ENCODE measurements around the gene PAX5.
A peak's percentile ranks its signal among the peaks of the same experiment; 100 is the strongest.
"Not testable (repeated sequence)": the region's sequence is repeated elsewhere in the genome, so short reads cannot be mapped to it uniquely, and the experiment has no call there.

The PAX5 gene

DNA sequence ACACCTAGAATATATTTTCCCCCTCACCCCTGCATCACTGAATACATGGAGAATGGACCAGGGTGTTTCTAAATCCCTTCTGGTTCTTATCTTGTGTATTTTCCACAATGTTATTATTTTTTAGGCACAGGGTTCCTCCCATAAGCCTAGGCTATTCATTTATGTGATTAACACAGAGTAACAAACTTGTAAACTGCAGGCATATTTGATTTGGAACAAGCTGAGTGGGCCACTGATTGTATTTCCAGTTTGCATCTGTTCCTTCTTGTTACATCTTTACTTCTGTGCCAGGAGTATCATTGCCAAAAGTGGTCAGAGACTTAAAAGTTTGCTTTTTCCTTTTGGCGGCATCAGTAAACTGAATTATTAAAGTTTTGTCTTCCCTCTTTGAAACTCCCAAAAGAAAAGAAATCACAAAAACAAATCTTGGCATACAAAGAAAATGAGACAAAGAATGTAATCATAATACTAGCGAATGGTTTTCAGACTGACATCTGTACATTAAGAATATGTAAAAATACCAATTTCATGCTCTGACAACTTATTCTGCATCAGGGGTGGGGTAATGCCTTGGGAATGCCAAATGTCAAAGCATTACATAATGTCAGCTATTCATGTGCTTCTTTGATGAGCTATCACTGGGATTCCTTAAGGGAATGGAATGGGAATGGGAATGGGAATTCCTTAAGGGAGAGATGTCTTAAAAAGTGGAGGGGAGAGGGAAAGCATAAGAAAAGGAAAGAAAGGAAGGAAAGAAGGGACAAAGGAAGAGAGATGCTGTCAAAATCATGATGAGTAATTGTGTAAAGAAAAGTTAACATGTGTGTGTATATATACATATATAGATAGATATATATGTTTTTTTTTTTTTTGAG, 22.2 kb upstream of the PAX5 start:
- Histone ChIP-seq H3K27me3 (replicated peaks; ENCODE audit: control insufficient read depth, insufficient read depth, low read length) (peaks cover 63% of the 10 kb centered on the region), H3K4me3 (ENCODE audit: low read length) (no peak overlapping the region), H3K36me3 (ENCODE audit: control insufficient read depth, insufficient read depth, low read length, severe bottlenecking) (no peaks in the 10 kb centered on the region), H3K4me1 (ENCODE audit: control insufficient read depth, insufficient read depth, low read length) (no peaks in the 10 kb centered on the region), H3K9ac (ENCODE audit: low read length) (no peak overlapping the region), H3K9me3 (ENCODE audit: control insufficient read depth, low read length) (no peaks in the 10 kb centered on the region)
- DNase-seq (ENCODE audit: low read depth) = no peak

DNA sequence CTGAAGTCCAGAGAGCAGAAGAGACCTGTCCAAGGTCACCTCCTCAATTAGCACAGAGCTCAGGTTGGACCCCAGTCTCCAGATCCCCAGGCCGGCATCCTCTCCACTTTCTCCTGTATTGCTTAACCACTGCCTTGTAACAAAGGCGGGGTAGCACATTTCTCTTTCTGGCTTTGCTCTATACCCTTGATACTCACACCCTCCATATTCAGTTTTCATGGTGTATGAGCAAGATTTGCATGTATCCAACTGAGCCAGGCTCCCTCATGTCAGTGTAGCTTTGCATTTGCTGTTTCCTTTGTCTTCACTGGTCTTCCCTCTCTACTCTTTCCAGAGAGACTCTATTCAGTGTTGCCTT, 20.3 kb upstream of the PAX5 start:
- not testable (repeated sequence) for H3K4me1 ChIP-seq (ENCODE audit: control insufficient read depth, insufficient read depth, low read length); H3K9me3 ChIP-seq (ENCODE audit: control insufficient read depth, low read length); H3K9ac ChIP-seq (ENCODE audit: low read length); H3K36me3 ChIP-seq (ENCODE audit: control insufficient read depth, insufficient read depth, low read length, severe bottlenecking); DNase-seq (ENCODE audit: low read depth); H3K4me3 ChIP-seq (ENCODE audit: low read length)
- H3K27me3 ChIP-seq (replicated peaks; ENCODE audit: control insufficient read depth, insufficient read depth, low read length) = peaks cover 79% of the 10 kb centered on the region

DNA sequence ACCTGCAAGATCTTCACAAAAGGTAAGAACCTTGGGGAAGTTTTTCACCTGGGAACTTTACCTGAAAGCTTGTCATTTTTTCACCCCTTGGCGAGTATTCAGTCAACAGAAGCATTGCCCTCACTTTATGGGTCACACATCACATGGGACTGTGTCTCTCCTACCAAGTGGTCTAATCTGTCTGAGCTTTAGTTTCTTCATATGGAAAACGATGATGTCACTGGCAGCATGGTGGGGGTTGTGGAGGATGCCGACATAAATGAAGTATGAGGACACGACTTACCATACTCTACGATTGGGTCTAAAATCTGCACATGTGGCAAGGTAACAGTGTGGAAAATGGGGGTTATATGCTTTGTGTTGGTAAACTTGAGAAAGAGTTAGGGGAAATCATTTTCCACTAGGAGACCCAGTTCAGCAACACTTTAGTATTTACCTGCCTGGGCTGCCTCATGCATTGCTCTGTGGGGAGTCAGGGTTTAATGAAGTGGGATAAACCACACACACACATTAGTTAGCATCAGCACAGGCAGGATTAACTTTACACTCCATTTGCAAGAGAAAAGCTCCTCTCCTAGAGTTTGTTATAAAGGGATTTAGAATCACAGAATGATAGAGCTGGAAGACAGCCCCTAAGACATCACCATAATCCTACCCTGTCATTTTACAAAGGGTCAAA, 19.8 kb upstream of the PAX5 start:
- Histone ChIP-seq H3K9ac (ENCODE audit: low read length) (no peak overlapping the region), H3K4me1 (ENCODE audit: control insufficient read depth, insufficient read depth, low read length) (no peaks in the 10 kb centered on the region), H3K36me3 (ENCODE audit: control insufficient read depth, insufficient read depth, low read length, severe bottlenecking) (no peaks in the 10 kb centered on the region), H3K9me3 (ENCODE audit: control insufficient read depth, low read length) (no peaks in the 10 kb centered on the region), H3K27me3 (replicated peaks; ENCODE audit: control insufficient read depth, insufficient read depth, low read length) (peaks cover 79% of the 10 kb centered on the region), H3K4me3 (ENCODE audit: low read length) (no peak overlapping the region)
- no peak for DNase-seq (ENCODE audit: low read depth)

- Histone ChIP-seq H3K9me3 (ENCODE audit: control insufficient read depth, low read length) (no peaks in the 10 kb centered on the region), H3K4me3 (ENCODE audit: low read length) (no peak overlapping the region), H3K4me1 (ENCODE audit: control insufficient read depth, insufficient read depth, low read length) (no peaks in the 10 kb centered on the region), H3K36me3 (ENCODE audit: control insufficient read depth, insufficient read depth, low read length, severe bottlenecking) (no peaks in the 10 kb centered on the region), H3K27me3 (replicated peaks; ENCODE audit: control insufficient read depth, insufficient read depth, low read length) (peaks cover 80% of the 10 kb centered on the region), H3K9ac (ENCODE audit: low read length) (no peak overlapping the region)
- DNase-seq (ENCODE audit: low read depth) = no peak
Observed at GRCh38 chr9:37046683-37047082, 12.6 kb upstream of the PAX5 start.

GRCh38 chr9:37042421-37042820, 8.4 kb upstream of the PAX5 start:
- Histone ChIP-seq H3K36me3 (ENCODE audit: control insufficient read depth, insufficient read depth, low read length, severe bottlenecking) (no peaks in the 10 kb centered on the region), H3K9me3 (ENCODE audit: control insufficient read depth, low read length) (no peaks in the 10 kb centered on the region), H3K4me3 (ENCODE audit: low read length) (no peak overlapping the region), H3K27me3 (replicated peaks; ENCODE audit: control insufficient read depth, insufficient read depth, low read length) (peaks cover 94% of the 10 kb centered on the region), H3K9ac (ENCODE audit: low read length) (no peak overlapping the region), H3K4me1 (ENCODE audit: control insufficient read depth, insufficient read depth, low read length) (peaks cover 4% of the 10 kb centered on the region)
- no peak for DNase-seq (ENCODE audit: low read depth)

- peaks cover 97% of the 10 kb centered on the region for H3K27me3 ChIP-seq (replicated peaks; ENCODE audit: control insufficient read depth, insufficient read depth, low read length)
- no peaks in the 10 kb centered on the region for H3K36me3 ChIP-seq (ENCODE audit: control insufficient read depth, insufficient read depth, low read length, severe bottlenecking)
- H3K9ac ChIP-seq (ENCODE audit: low read length) = no peak overlapping the region
- H3K9me3 ChIP-seq (ENCODE audit: control insufficient read depth, low read length) = no peaks in the 10 kb centered on the region
- DNase-seq (ENCODE audit: low read depth) = no peak
- H3K4me3 ChIP-seq (ENCODE audit: low read length) = no peak overlapping the region
- H3K4me1 ChIP-seq (ENCODE audit: control insufficient read depth, insufficient read depth, low read length) = peaks cover 14% of the 10 kb centered on the region
Observed at GRCh38 chr9:37040508-37041127, 6.5 kb upstream of the PAX5 start.

DNA sequence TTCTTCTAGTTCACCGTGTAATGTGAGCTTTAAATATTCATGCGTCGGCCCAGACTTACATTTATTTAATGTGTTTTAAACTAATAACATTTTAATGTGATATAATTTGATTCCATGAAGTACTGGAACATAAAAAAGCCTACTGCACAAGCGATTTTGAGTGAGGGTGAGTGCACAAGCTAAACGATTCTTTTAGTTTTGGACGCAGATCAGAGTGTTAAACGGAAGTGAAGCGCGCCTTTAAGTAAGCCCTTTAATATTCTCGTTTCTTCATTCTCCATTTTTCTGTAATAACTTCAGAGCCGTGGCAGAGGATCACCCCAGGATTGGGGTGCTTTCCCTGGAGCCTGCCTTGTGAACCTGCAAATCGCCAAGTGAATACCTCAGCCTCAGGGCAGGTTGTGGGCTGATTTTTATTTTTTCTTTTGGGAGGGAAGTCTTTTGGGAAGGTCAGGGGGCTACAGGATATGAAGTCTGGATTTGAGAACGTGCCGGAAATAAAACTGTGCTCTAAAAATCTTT, 4.9 kb upstream of the PAX5 start:
- DNase-seq (ENCODE audit: low read depth) = no peak
- Histone ChIP-seq H3K27me3 (replicated peaks; ENCODE audit: control insufficient read depth, insufficient read depth, low read length) (peaks cover 98% of the 10 kb centered on the region), H3K4me3 (ENCODE audit: low read length) (no peak overlapping the region), H3K36me3 (ENCODE audit: control insufficient read depth, insufficient read depth, low read length, severe bottlenecking) (no peaks in the 10 kb centered on the region), H3K9ac (ENCODE audit: low read length) (no peak overlapping the region), H3K9me3 (ENCODE audit: control insufficient read depth, low read length) (no peaks in the 10 kb centered on the region), H3K4me1 (ENCODE audit: control insufficient read depth, insufficient read depth, low read length) (peaks cover 14% of the 10 kb centered on the region)

- H3K27me3 ChIP-seq (replicated peaks; ENCODE audit: control insufficient read depth, insufficient read depth, low read length) = peaks cover 97% of the 10 kb centered on the region
- no peak for DNase-seq (ENCODE audit: low read depth)
- H3K4me3 ChIP-seq (ENCODE audit: low read length) = no peak overlapping the region
- H3K36me3 ChIP-seq (ENCODE audit: control insufficient read depth, insufficient read depth, low read length, severe bottlenecking) = no peaks in the 10 kb centered on the region
- H3K9me3 ChIP-seq (ENCODE audit: control insufficient read depth, low read length) = no peaks in the 10 kb centered on the region
- H3K9ac ChIP-seq (ENCODE audit: low read length) = no peak overlapping the region
- H3K4me1 ChIP-seq (ENCODE audit: control insufficient read depth, insufficient read depth, low read length) = peaks cover 14% of the 10 kb centered on the region
Observed at GRCh38 chr9:37038302-37038942, 4.4 kb upstream of the PAX5 start.

DNA sequence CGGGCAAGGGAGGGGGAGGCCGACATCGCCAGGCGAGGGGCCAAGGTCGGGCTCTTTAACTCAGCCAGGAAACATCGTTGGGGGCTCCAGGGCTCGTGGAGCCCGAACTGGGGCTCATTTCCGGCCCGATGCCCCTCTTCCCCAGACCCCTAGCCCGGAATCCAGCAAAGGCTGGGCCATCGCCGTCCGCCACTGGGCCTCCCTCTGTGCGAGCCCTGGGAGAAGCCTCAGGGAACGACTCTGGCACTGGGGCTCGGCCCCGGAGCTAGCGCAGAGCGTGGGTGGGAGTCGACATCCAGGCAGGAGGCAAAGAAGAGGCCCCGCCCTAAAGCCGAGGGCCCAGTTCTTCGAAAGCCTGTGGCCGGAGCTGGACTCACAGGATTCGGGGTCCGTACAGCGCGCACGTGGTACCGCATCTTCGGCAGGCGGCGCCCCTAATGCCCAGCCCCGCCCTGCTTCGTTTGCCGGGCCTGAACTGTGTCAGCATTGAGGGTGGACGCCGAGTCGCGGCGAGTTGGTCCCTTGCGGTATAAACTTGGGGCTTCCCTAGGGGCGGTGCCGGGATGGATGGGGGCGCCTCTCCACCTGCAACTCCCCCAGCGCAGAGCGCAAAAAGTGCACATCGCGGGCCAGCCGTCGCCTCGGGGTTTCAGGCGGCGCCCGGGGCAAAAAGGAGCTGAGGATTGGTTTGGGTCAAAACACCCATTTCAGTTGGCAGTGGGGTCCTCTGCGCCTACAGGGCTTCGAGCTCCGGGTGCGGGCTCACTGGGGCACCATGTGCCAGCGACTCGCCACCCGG, 3.6 kb upstream of the PAX5 start:
- DNase-seq (ENCODE audit: low read depth) = no peak
- H3K9me3 ChIP-seq (ENCODE audit: control insufficient read depth, low read length) = no peaks in the 10 kb centered on the region
- peaks cover 14% of the 10 kb centered on the region for H3K4me1 ChIP-seq (ENCODE audit: control insufficient read depth, insufficient read depth, low read length)
- H3K27me3 ChIP-seq (replicated peaks; ENCODE audit: control insufficient read depth, insufficient read depth, low read length) = peaks cover 97% of the 10 kb centered on the region
- no peaks in the 10 kb centered on the region for H3K36me3 ChIP-seq (ENCODE audit: control insufficient read depth, insufficient read depth, low read length, severe bottlenecking)
- peak overlapping the region; percentile 81 for H3K4me3 ChIP-seq (ENCODE audit: low read length)
- no peak overlapping the region for H3K9ac ChIP-seq (ENCODE audit: low read length)

DNA sequence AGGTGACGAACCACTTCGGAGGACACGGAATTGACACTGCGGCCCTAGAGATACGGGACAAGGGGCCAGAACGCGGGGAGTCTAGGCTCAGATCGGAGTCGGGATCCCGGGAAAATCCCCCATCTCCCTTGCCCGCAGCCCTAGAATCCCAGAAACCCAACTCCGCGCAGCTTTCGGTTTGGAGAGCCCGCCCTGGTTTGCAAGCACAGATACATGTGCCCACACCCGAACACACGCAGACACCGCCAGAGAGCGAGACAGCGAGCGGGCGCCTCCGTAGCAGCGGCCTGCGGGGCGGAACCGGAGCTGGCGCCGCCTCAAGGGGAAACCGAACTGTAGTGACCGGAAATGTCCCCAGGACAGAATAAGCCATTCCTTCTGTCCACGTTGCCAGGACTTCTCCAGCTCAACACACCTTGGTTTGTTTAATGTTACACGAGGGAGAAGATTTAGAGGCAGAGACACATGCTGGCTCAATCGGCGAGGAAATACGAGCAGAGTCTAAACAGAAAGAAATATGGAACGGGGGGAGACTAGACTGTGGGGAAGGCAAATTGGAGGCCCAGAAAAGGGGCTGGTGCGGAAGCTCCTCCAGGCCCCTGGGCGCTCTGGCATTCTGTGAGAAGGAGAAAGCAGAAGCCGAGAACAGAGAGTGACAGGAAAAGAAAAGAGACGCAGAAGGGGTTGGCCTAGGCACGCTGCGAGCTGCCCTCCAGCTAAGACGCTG, 2.9 kb upstream of the PAX5 start:
- peak; percentile 61 for DNase-seq (ENCODE audit: low read depth)
- no peaks in the 10 kb centered on the region for H3K36me3 ChIP-seq (ENCODE audit: control insufficient read depth, insufficient read depth, low read length, severe bottlenecking)
- H3K27me3 ChIP-seq (replicated peaks; ENCODE audit: control insufficient read depth, insufficient read depth, low read length) = peaks cover 96% of the 10 kb centered on the region
- peak overlapping the region; percentile 81 for H3K4me3 ChIP-seq (ENCODE audit: low read length)
- peaks cover 14% of the 10 kb centered on the region for H3K4me1 ChIP-seq (ENCODE audit: control insufficient read depth, insufficient read depth, low read length)
- no peaks in the 10 kb centered on the region for H3K9me3 ChIP-seq (ENCODE audit: control insufficient read depth, low read length)
- peak overlapping the region; percentile 1 for H3K9ac ChIP-seq (ENCODE audit: low read length)
